GF-D8 (cell line): ENCODE measurements around the gene PLEK2.
"Not testable (repeated sequence)": the region's sequence is repeated elsewhere in the genome, so short reads cannot be mapped to it uniquely, and the experiment has no call there.

Experiments used
- DNase-seq: peaks from one replicate; lab custom pipeline; 2025; lab: John Stamatoyannopoulos, UW

The PLEK2 gene

GRCh38 chr14:67411820-67412421, at the start of gene PLEK2:
PLEK2 (minus strand) TSS chr14:67412165; CDS start chr14:67412059, 106 bp downstream.
- DNase-seq: no peak

GRCh38 chr14:67461341-67461985, 49.5 kb upstream of the PLEK2 start:
- no peak for DNase-seq

GRCh38 chr14:67459336-67459735, 47.4 kb upstream of the PLEK2 start:
- DNase-seq: no peak

- DNase-seq: no peak
Measured at GRCh38 chr14:67457782-67458181, 45.8 kb upstream of the PLEK2 start.

GRCh38 chr14:67456732-67457131, 44.8 kb upstream of the PLEK2 start:
- DNase-seq: no peak

- DNase-seq: no peak
Measured at GRCh38 chr14:67453575-67454300, 41.8 kb upstream of the PLEK2 start.

GRCh38 chr14:67451667-67452066, 39.7 kb upstream of the PLEK2 start:
- not testable (repeated sequence) for DNase-seq

- DNase-seq: no peak
Measured at GRCh38 chr14:67449096-67449495, 37.1 kb upstream of the PLEK2 start.

- no peak for DNase-seq
Measured at GRCh38 chr14:67447033-67447381, 35.0 kb upstream of the PLEK2 start.

- no peak for DNase-seq
Measured at GRCh38 chr14:67446371-67447032, 34.5 kb upstream of the PLEK2 start.

GRCh38 chr14:67444395-67444794, 32.4 kb upstream of the PLEK2 start:
- DNase-seq: no peak

GRCh38 chr14:67442139-67442906, 30.4 kb upstream of the PLEK2 start:
- DNase-seq: no peak

- no peak for DNase-seq
Measured at GRCh38 chr14:67441672-67442071, 29.7 kb upstream of the PLEK2 start.

GRCh38 chr14:67441256-67441655, 29.3 kb upstream of the PLEK2 start:
- no peak for DNase-seq

GRCh38 chr14:67440513-67440912, 28.5 kb upstream of the PLEK2 start:
- no peak for DNase-seq

- DNase-seq: no peak
Measured at GRCh38 chr14:67438969-67439368, 27.0 kb upstream of the PLEK2 start.

GRCh38 chr14:67436006-67436866, 24.3 kb upstream of the PLEK2 start:
- DNase-seq: no peak

GRCh38 chr14:67435603-67436002, 23.6 kb upstream of the PLEK2 start:
- no peak for DNase-seq

- no peak for DNase-seq
Measured at GRCh38 chr14:67432050-67432564, 20.1 kb upstream of the PLEK2 start.

GRCh38 chr14:67429510-67430205, 17.7 kb upstream of the PLEK2 start:
- no peak for DNase-seq
